ENCODE data around the gene RIMS3. TPM values are rescaled to one million over a fixed set of nuclear protein-coding genes. Genes with fewer than 3 reads are reported as not detected.

RIMS3 gene
- polyA plus RNA-seq, 1 donor (not counting 4 experiments of a cell fraction or from before 2014, with no cell fraction given) = 1.7 TPM

- H3K9me1 ChIP-seq (ENCODE audit: control insufficient read depth, extremely low read depth, insufficient read depth, low read length) = no peaks in the 10 kb centered on the region
- no peak overlapping the region for H3K4me3 ChIP-seq (ENCODE audit: control insufficient read depth in 2 of 3, extremely low read depth in 1 of 3, insufficient read depth in 2 of 3, low read depth in 1 of 3, low read length in 3 of 3)
- no peaks in the 10 kb centered on the region for H4K20me1 ChIP-seq (ENCODE audit: control insufficient read depth, extremely low read depth, insufficient read depth, low read length)
- no peak for DNase-seq (ENCODE audit: low read depth, low spot score)
- peaks cover 2% of the 10 kb centered on the region for H3K27me3 ChIP-seq (ENCODE audit: control insufficient read depth, extremely low read depth, insufficient read depth, low read length)
- TF ChIP-seq EZH2 (IDR thresholded peaks at IDR 0.05; ENCODE audit: low read length) (no peak), CTCF (optimal IDR thresholded peaks at IDR 0.05 in 1 of 3, IDR thresholded peaks at IDR 0.05 in 1 of 3, conservative IDR thresholded peaks at IDR 0.05 in 1 of 3; ENCODE audit: extremely low read depth in 1 of 3, insufficient read depth in 2 of 3, low read length in 3 of 3) (no peak)
- peaks cover 33% of the 10 kb centered on the region for H3K4me1 ChIP-seq (ENCODE audit: control insufficient read depth, extremely low read depth, insufficient read depth, low read length)
- no peak overlapping the region for H3K27ac ChIP-seq (ENCODE audit: control insufficient read depth, insufficient read depth, low read length)
- no peak for FAIRE-seq
- H2AFZ ChIP-seq (ENCODE audit: control insufficient read depth, low read length) = no peak overlapping the region
- no peaks in the 10 kb centered on the region for H3K79me2 ChIP-seq (ENCODE audit: control insufficient read depth, insufficient read depth, low read length)
- dilution Hi-C loops (cut with MboI; ENCODE audit: extremely low pct_ligation_motif_present, low sequenced_read_pairs) = no loop called here
- H3K4me2 ChIP-seq (ENCODE audit: control insufficient read depth, extremely low read depth, insufficient read depth, low read depth, low read length) = no peak overlapping the region
- H3K9me3 ChIP-seq (ENCODE audit: control insufficient read depth, low read depth, low read length) = no peaks in the 10 kb centered on the region
- H3K9ac ChIP-seq (ENCODE audit: control insufficient read depth, extremely low read depth, insufficient read depth, low read length) = no peak overlapping the region
- no peaks in the 10 kb centered on the region for H3K36me3 ChIP-seq (ENCODE audit: control insufficient read depth in 2 of 2, extremely low read depth in 1 of 2, insufficient read depth in 2 of 2, low read length in 2 of 2)
Observed at GRCh38 chr1:40649592-40649930, 15.9 kb downstream of the RIMS3 start.

GRCh38 chr1:40648928-40649591 lies 16.4 kb downstream of the RIMS3 start:
- FAIRE-seq = no peak
- H4K20me1 ChIP-seq (ENCODE audit: control insufficient read depth, extremely low read depth, insufficient read depth, low read length) = no peaks in the 10 kb centered on the region

More at GRCh38 chr1:40648928-40649591, 16.4 kb downstream of the RIMS3 start:
- DNase-seq (ENCODE audit: low read depth, low spot score) = no peak
- H3K9ac ChIP-seq (ENCODE audit: control insufficient read depth, extremely low read depth, insufficient read depth, low read length) = no peak overlapping the region
- H3K4me1 ChIP-seq (ENCODE audit: control insufficient read depth, extremely low read depth, insufficient read depth, low read length) = peaks cover 33% of the 10 kb centered on the region
- H2AFZ ChIP-seq (ENCODE audit: control insufficient read depth, low read length) = no peak overlapping the region
- peaks cover 2% of the 10 kb centered on the region for H3K27me3 ChIP-seq (ENCODE audit: control insufficient read depth, extremely low read depth, insufficient read depth, low read length)
- H3K4me2 ChIP-seq (ENCODE audit: control insufficient read depth, extremely low read depth, insufficient read depth, low read depth, low read length) = no peak overlapping the region
- no peaks in the 10 kb centered on the region for H3K9me1 ChIP-seq (ENCODE audit: control insufficient read depth, extremely low read depth, insufficient read depth, low read length)
- no peak overlapping the region for H3K27ac ChIP-seq (ENCODE audit: control insufficient read depth, insufficient read depth, low read length)
- H3K36me3 ChIP-seq (ENCODE audit: control insufficient read depth in 2 of 2, extremely low read depth in 1 of 2, insufficient read depth in 2 of 2, low read length in 2 of 2) = no peaks in the 10 kb centered on the region
- H3K9me3 ChIP-seq (ENCODE audit: control insufficient read depth, low read depth, low read length) = no peaks in the 10 kb centered on the region
- H3K79me2 ChIP-seq (ENCODE audit: control insufficient read depth, insufficient read depth, low read length) = no peaks in the 10 kb centered on the region
- dilution Hi-C loops (cut with MboI; ENCODE audit: extremely low pct_ligation_motif_present, low sequenced_read_pairs) = no loop called here
- TF ChIP-seq EZH2 (IDR thresholded peaks at IDR 0.05; ENCODE audit: low read length) (no peak), CTCF (optimal IDR thresholded peaks at IDR 0.05 in 1 of 3, IDR thresholded peaks at IDR 0.05 in 1 of 3, conservative IDR thresholded peaks at IDR 0.05 in 1 of 3; ENCODE audit: extremely low read depth in 1 of 3, insufficient read depth in 2 of 3, low read length in 3 of 3) (no peak)
- H3K4me3 ChIP-seq (ENCODE audit: control insufficient read depth in 2 of 3, extremely low read depth in 1 of 3, insufficient read depth in 2 of 3, low read depth in 1 of 3, low read length in 3 of 3) = no peak overlapping the region

Data from keratinocyte (primary cell).